Osteoblast (primary cell): ENCODE data around the gene OR2V2. TPM values are rescaled to one million over a fixed set of nuclear protein-coding genes. Genes with fewer than 3 reads are reported as not detected.

ENCODE experiments used
- DNase-seq: peaks from one replicate; pipeline ENCODE4 v3.0.0; 2011; ENCODE audit warnings: low spot score, mixed read lengths; ENCODE audit not compliant: insufficient read length; ENCODE audit errors: missing footprints
- H2AFZ ChIP-seq: 2 replicates; pipeline ENCODE4 v1.6.0; 2011; ENCODE audit warnings: mild to moderate bottlenecking, low read length
- H3K27ac ChIP-seq: 2 replicates; pipeline ENCODE4 v1.5.1; 2011; ENCODE audit warnings: mild to moderate bottlenecking, low read depth, low read length, moderate library complexity
- H3K27me3 ChIP-seq: 2 replicates; pipeline ENCODE4 v1.6.0; 2012; ENCODE audit warnings: mild to moderate bottlenecking, control low read depth, inconsistent platforms, low read length, moderate library complexity; ENCODE audit not compliant: insufficient read depth
- H3K36me3 ChIP-seq: 2 replicates; pipeline ENCODE4 v1.5.1; 2011; ENCODE audit warnings: mild to moderate bottlenecking, low read length, control low read depth, moderate library complexity; ENCODE audit not compliant: insufficient read depth
- H3K4me1 ChIP-seq: 2 replicates; pipeline ENCODE4 v1.5.1; 2011; ENCODE audit warnings: mild to moderate bottlenecking, low read length, control low read depth, moderate library complexity; ENCODE audit not compliant: insufficient read depth
- H3K4me2 ChIP-seq: 2 replicates; pipeline ENCODE4 v1.6.0; 2011; ENCODE audit warnings: mild to moderate bottlenecking, low read length; ENCODE audit not compliant: insufficient read depth
- H3K4me3 ChIP-seq: fragments of 200-600 bp; sonication (generic); 3 replicates; pipeline ENCODE4 v1.5.1; 2012; ENCODE audit warnings: mild to moderate bottlenecking, low read length, inconsistent platforms; ENCODE audit not compliant: insufficient read depth
- H3K79me2 ChIP-seq: 2 replicates; pipeline ENCODE4 v1.6.0; 2012; ENCODE audit warnings: mild to moderate bottlenecking, low read length, control low read depth, inconsistent platforms; ENCODE audit not compliant: insufficient read depth
- H3K9me3 ChIP-seq: 2 replicates; pipeline ENCODE4 v1.5.1; 2011; ENCODE audit warnings: low read depth, low read length, control low read depth
- H4K20me1 ChIP-seq: 2 replicates; pipeline ENCODE4 v1.6.0; 2012; ENCODE audit warnings: mild to moderate bottlenecking, low read length, control low read depth; ENCODE audit not compliant: insufficient read depth
- total RNA-seq: library from RNA; depleted of rRNA; stranded (reverse); fragments of >200 nt; gene quantifications from 2 replicates; pipeline ENCODE4 v1.2.3, GENCODE V29; 2012
- TF ChIP-seq, protein P1 (sequence below): IDR thresholded peaks from 2 replicates; pipeline ENCODE4 v1.5.1; 2011; ENCODE audit warnings: mild to moderate bottlenecking, low read depth, low read length, moderate library complexity; ENCODE audit errors: extremely low read depth

The OR2V2 gene
- total RNA-seq, 1 donor = not detected

DNA sequence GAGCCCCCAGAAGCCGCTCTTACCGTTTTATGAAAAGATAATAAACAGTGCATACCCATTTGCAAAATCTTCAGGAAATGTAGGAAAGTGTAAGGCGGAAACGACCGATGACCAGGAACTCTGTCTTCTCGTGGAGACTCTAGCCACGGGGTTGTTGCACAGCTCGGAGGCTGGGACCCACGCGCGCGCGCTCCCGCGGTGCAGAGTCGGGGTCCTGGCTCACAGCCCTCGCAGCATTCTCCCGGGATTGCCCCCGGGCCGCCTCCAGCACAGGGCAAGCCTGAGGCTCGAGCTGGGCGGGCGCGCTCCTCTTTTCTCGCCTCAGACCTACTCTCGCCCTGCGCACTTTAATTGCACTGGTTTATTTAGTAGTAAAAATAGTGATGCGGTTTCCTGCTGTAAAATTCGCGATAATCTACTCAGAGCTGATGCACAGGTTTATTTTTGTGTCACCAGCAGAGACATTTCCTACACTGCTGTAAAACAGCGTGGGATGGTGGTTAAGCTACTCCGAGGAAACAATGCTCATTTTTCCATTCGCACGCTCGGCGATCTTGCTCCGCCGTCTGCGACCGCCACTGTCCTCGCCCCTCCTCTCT is 42.1 kb downstream of the OR2V2 start:
- H3K36me3 ChIP-seq = no peaks in the 10 kb centered on the region
- H4K20me1 ChIP-seq = peaks cover 3% of the 10 kb centered on the region
- H3K4me3 ChIP-seq = peak overlapping the region; percentile 71
- H3K27me3 ChIP-seq = no peaks in the 10 kb centered on the region
- DNase-seq = peak; percentile 78
- peak overlapping the region; percentile 95 for H3K4me2 ChIP-seq
- H3K4me1 ChIP-seq = peaks cover 24% of the 10 kb centered on the region
- peak overlapping the region; percentile 78 for H2AFZ ChIP-seq
- TF ChIP-seq, protein P1, sequence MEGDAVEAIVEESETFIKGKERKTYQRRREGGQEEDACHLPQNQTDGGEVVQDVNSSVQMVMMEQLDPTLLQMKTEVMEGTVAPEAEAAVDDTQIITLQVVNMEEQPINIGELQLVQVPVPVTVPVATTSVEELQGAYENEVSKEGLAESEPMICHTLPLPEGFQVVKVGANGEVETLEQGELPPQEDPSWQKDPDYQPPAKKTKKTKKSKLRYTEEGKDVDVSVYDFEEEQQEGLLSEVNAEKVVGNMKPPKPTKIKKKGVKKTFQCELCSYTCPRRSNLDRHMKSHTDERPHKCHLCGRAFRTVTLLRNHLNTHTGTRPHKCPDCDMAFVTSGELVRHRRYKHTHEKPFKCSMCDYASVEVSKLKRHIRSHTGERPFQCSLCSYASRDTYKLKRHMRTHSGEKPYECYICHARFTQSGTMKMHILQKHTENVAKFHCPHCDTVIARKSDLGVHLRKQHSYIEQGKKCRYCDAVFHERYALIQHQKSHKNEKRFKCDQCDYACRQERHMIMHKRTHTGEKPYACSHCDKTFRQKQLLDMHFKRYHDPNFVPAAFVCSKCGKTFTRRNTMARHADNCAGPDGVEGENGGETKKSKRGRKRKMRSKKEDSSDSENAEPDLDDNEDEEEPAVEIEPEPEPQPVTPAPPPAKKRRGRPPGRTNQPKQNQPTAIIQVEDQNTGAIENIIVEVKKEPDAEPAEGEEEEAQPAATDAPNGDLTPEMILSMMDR = no peak
- H3K9me3 ChIP-seq = no peaks in the 10 kb centered on the region
- no peaks in the 10 kb centered on the region for H3K79me2 ChIP-seq
- H3K27ac ChIP-seq = peak overlapping the region; percentile 3

- H4K20me1 ChIP-seq = peaks cover 3% of the 10 kb centered on the region
- no peaks in the 10 kb centered on the region for H3K27me3 ChIP-seq
Observed at GRCh38 chr5:181189962-181190710, 42.8 kb downstream of the OR2V2 start.

DNA sequence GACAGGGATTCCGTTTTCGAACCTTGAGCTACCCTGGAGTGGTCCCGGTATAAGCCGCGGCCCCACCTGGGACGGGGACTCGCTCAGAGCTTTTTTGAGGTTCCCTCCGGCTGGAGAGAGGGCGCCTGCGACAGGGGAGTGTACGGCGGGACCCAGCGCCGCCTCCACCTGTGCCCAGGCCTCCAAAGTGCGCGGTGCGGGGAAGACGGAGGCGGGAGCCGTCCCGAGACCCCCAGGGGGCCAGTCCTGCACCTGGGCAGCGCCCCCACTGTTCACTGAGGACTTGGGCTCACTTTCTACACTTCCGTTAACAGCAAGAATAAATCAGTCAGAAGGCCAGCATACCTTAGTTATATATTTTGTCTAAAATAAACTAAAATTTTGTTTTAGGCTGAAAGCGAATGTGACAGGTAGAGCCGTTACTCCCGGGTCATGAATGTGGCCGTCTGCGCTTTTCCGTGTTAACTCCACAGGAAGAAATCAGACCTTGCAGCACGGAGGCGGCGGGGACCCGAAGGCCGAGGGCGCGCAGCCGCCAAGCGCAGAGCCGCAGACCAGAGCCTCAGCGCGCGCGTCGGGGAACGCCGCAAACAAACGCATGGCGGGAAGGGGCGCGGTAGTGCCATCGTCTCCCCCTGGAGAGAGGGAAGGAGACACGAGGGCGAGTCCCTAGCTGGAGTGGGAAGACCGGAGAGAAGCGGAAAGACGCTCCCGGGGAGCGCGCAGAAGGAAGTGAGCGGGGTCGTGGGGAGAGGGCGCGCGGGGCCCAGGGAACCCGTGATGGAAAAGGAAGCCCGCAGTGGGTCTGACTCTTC is 43.5 kb downstream of the OR2V2 start:
- DNase-seq = peak; percentile 73
- peaks cover 24% of the 10 kb centered on the region for H3K4me1 ChIP-seq
- H2AFZ ChIP-seq = peak overlapping the region; percentile 78
- peaks cover 3% of the 10 kb centered on the region for H4K20me1 ChIP-seq
- H3K4me3 ChIP-seq = peak overlapping the region; percentile 71
- no peaks in the 10 kb centered on the region for H3K36me3 ChIP-seq
- no peaks in the 10 kb centered on the region for H3K27me3 ChIP-seq
- H3K4me2 ChIP-seq = peak overlapping the region; percentile 95
- no peak overlapping the region for H3K27ac ChIP-seq
- H3K79me2 ChIP-seq = no peaks in the 10 kb centered on the region
- TF ChIP-seq, protein P1 = peak; percentile 9
- H3K9me3 ChIP-seq = no peaks in the 10 kb centered on the region

More at GRCh38 chr5:181189962-181190710, 42.8 kb downstream of the OR2V2 start:
- no peaks in the 10 kb centered on the region for H3K9me3 ChIP-seq
- TF ChIP-seq, protein P1 = no peak
- H3K27ac ChIP-seq = no peak overlapping the region
- H3K4me3 ChIP-seq = peak overlapping the region; percentile 71
- no peaks in the 10 kb centered on the region for H3K36me3 ChIP-seq
- peak overlapping the region; percentile 95 for H3K4me2 ChIP-seq
- no peaks in the 10 kb centered on the region for H3K79me2 ChIP-seq
- no peak for DNase-seq
- H2AFZ ChIP-seq = peak overlapping the region; percentile 78
- peaks cover 24% of the 10 kb centered on the region for H3K4me1 ChIP-seq
